ELF-1 (cell line): ENCODE measurements around the gene RUNX2.
"Not testable (repeated sequence)": the region's sequence is repeated elsewhere in the genome, so short reads cannot be mapped to it uniquely, and the experiment has no call there.

Experiments
- DNase-seq: peaks from one replicate; pipeline ENCODE4 v3.0.0-alpha.2; 2016; ENCODE audit warnings: low read depth, low spot score

The RUNX2 gene

GRCh38 chr6:45455408-45455807 lies 127.3 kb downstream of the RUNX2 start:
- DNase-seq, result no peak

- no peak for DNase-seq
Measured at GRCh38 chr6:45457141-45457540, 129.0 kb downstream of the RUNX2 start.

GRCh38 chr6:45458672-45459071 lies 130.5 kb downstream of the RUNX2 start:
- DNase-seq, result no peak

- DNase-seq, result no peak
Measured at GRCh38 chr6:45460166-45460565, 132.0 kb downstream of the RUNX2 start.

GRCh38 chr6:45461486-45461885 lies 133.4 kb downstream of the RUNX2 start:
- DNase-seq, result no peak

- no peak for DNase-seq
Measured at GRCh38 chr6:45462190-45463134, 134.3 kb downstream of the RUNX2 start.

GRCh38 chr6:45464685-45465084 lies 136.6 kb downstream of the RUNX2 start:
- DNase-seq, result no peak

GRCh38 chr6:45466686-45467085 lies 138.6 kb downstream of the RUNX2 start:
- DNase-seq, result no peak

- not testable (repeated sequence) for DNase-seq
Measured at GRCh38 chr6:45467417-45467816, 139.3 kb downstream of the RUNX2 start.

GRCh38 chr6:45467853-45468252 lies 139.7 kb downstream of the RUNX2 start:
- no peak for DNase-seq

- no peak for DNase-seq
Measured at GRCh38 chr6:45469663-45470062, 141.5 kb downstream of the RUNX2 start.

GRCh38 chr6:45470131-45470738 lies 142.1 kb downstream of the RUNX2 start:
- no peak for DNase-seq

GRCh38 chr6:45472382-45472781 lies 144.3 kb downstream of the RUNX2 start:
- no peak for DNase-seq

- no peak for DNase-seq
Measured at GRCh38 chr6:45473121-45473993, 145.2 kb downstream of the RUNX2 start.

- no peak for DNase-seq
Measured at GRCh38 chr6:45474376-45474775, 146.2 kb downstream of the RUNX2 start.

GRCh38 chr6:45476341-45476740 lies 148.2 kb downstream of the RUNX2 start:
- DNase-seq, result no peak

- DNase-seq, result no peak
Measured at GRCh38 chr6:45477278-45477677, 149.1 kb downstream of the RUNX2 start.

GRCh38 chr6:45477790-45478189 lies 149.7 kb downstream of the RUNX2 start:
- DNase-seq, result no peak

GRCh38 chr6:45478240-45478639 lies 150.1 kb downstream of the RUNX2 start:
- no peak for DNase-seq

GRCh38 chr6:45479834-45480751 lies 152.0 kb downstream of the RUNX2 start:
- no peak for DNase-seq
